ENCODE data around the gene TRAK1. TPM values are rescaled to one million over a fixed set of nuclear protein-coding genes. Genes with fewer than 3 reads are reported as not detected.

Gene TRAK1
- total RNA-seq, 1 experiment from 2014 or later: 7.1 TPM

DNA sequence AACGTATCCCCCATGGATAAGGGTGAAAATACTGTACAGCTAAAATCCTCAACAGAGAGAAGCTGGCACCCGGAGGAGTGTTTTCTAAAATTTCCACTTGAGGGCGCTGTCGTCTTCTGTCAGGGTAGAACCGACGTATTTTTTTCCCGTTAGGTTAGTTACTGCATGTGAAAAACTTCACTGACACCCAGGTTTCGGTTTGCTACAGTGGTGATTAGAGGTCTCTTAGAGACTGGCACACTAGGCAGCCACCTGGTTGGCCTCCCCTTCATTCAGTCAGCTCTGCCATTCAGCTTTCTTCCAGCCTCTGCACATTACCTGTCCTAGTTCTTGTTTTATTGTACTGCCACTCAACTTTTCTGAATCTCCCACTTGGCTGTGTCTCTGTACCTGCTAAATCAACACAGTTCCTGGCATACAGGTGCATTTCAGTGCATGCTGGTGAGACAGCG is 156.4 kb downstream of the TRAK1 start:
- Histone ChIP-seq H3K4me3 (no peak overlapping the region), H3K36me3 (no peaks in the 10 kb centered on the region), H3K9me3 (no peaks in the 10 kb centered on the region), H3K27me3 (no peaks in the 10 kb centered on the region)
- DNase-seq: peak; percentile 20

- Histone ChIP-seq H3K36me3 (no peaks in the 10 kb centered on the region), H3K27me3 (no peaks in the 10 kb centered on the region), H3K9me3 (no peaks in the 10 kb centered on the region), H3K4me3 (no peak overlapping the region)
- no peak for DNase-seq
Observed at GRCh38 chr3:42250761-42251160, 159.6 kb downstream of the TRAK1 start.

- Histone ChIP-seq H3K4me3 (no peak overlapping the region), H3K27me3 (no peaks in the 10 kb centered on the region), H3K9me3 (no peaks in the 10 kb centered on the region), H3K36me3 (no peaks in the 10 kb centered on the region)
- no peak for DNase-seq
Observed at GRCh38 chr3:42254566-42254965, 163.4 kb downstream of the TRAK1 start.

GRCh38 chr3:42256135-42256819 is 165.1 kb downstream of the TRAK1 start:
- DNase-seq: no peak
- H3K9me3 ChIP-seq: no peaks in the 10 kb centered on the region
- no peak overlapping the region for H3K4me3 ChIP-seq
- H3K36me3 ChIP-seq: no peaks in the 10 kb centered on the region
- H3K27me3 ChIP-seq: no peaks in the 10 kb centered on the region

DNA sequence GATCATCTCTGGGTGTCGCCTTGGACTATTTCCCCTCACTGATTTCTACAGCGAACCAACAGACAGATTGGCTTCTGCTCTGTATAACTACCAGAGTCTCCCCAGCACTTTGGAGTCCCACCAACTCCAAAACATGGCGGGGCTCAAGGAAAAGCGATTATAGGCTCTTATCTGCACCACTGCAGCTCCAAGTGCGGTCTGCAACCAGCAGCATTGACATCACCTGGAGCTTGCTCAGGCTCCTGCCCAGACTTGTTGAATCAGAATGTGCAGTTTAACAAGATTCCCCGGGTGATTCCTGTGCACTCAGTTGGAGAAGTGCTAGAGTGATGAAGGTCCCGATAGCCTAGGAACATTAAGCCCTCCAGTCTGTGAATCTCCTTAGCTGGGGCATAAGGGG is 165.8 kb downstream of the TRAK1 start:
- H3K9me3 ChIP-seq: no peaks in the 10 kb centered on the region
- DNase-seq: no peak

DNA sequence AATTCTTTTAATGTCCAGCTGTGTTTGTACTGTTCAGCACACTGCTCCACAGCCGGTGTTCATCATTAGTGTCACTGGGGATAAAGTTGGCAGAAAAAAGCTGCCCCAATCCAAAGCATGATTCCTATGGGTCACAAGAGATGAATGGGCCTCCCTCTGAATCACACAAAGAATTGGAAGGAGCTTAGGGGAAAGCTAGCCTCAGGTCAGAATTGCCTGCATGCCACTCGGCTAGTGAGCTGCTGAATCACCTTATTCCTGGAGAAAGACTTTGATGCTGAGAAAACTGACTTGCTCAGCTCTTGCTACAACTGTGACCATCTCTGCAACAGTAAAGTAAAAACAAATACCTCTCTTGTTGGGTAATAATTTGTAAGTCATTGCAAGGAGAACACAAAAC is 171.4 kb downstream of the TRAK1 start:
- no peaks in the 10 kb centered on the region for H3K36me3 ChIP-seq
- DNase-seq: peak; percentile 59
- no peaks in the 10 kb centered on the region for H3K9me3 ChIP-seq
- H3K27me3 ChIP-seq: peaks cover 17% of the 10 kb centered on the region
- no peak overlapping the region for H3K4me3 ChIP-seq

More for the DNA sequence above, 165.8 kb downstream of the TRAK1 start:
- Histone ChIP-seq H3K27me3 (no peaks in the 10 kb centered on the region), H3K4me3 (no peak overlapping the region), H3K36me3 (no peaks in the 10 kb centered on the region)

GRCh38 chr3:42263354-42264346 is 172.5 kb downstream of the TRAK1 start:
- peaks cover 17% of the 10 kb centered on the region for H3K27me3 ChIP-seq
- no peaks in the 10 kb centered on the region for H3K36me3 ChIP-seq
- no peak for DNase-seq
- no peaks in the 10 kb centered on the region for H3K9me3 ChIP-seq
- H3K4me3 ChIP-seq: no peak overlapping the region

GRCh38 chr3:42264399-42265058 is 173.4 kb downstream of the TRAK1 start:
- H3K27me3 ChIP-seq: peaks cover 17% of the 10 kb centered on the region
- no peak overlapping the region for H3K4me3 ChIP-seq
- H3K36me3 ChIP-seq: no peaks in the 10 kb centered on the region
- peak; percentile 59 for DNase-seq
- no peaks in the 10 kb centered on the region for H3K9me3 ChIP-seq

- DNase-seq: no peak
- Histone ChIP-seq H3K36me3 (no peaks in the 10 kb centered on the region), H3K4me3 (no peak overlapping the region), H3K9me3 (no peaks in the 10 kb centered on the region), H3K27me3 (peaks cover 17% of the 10 kb centered on the region)
Observed at GRCh38 chr3:42265059-42265991, 174.2 kb downstream of the TRAK1 start.

GRCh38 chr3:42266085-42266484 is 174.9 kb downstream of the TRAK1 start, which contains the start of gene CCK:
Gene CCK, minus strand, starts transcription at chr3:42266185. Its CDS starts 2,555 bp downstream, at chr3:42263630.
- no peak for DNase-seq
- peaks cover 17% of the 10 kb centered on the region for H3K27me3 ChIP-seq

GRCh38 chr3:42267878-42268277 is 176.7 kb downstream of the TRAK1 start:
- Histone ChIP-seq H3K4me3 (no peak overlapping the region), H3K27me3 (peaks cover 17% of the 10 kb centered on the region), H3K9me3 (no peaks in the 10 kb centered on the region), H3K36me3 (no peaks in the 10 kb centered on the region)
- DNase-seq: no peak

More at GRCh38 chr3:42266085-42266484, 174.9 kb downstream of the TRAK1 start, which contains the start of gene CCK:
- Histone ChIP-seq H3K9me3 (no peaks in the 10 kb centered on the region), H3K4me3 (no peak within 1 kb of the TSS), H3K36me3 (no peaks in the 10 kb centered on the region)

DNA sequence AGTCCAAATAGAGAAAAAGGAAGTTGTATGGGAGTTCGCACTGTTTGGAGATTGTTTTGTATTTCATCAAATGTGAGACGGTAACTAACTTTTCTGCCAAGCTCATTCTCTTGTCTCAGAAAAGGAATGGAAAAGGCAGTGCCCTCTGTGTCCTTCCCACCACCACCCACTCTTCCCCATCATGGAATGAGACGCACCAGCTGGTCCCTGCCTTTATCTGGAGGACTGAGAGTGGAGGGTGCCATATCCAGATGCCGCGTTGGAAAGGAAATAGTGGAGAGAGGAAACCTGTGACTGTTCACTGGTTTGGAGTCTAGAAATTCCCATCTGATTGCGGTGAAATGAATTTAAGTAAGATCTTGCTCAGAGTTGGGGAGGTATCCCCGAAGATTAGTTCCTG is 178.5 kb downstream of the TRAK1 start:
- H3K27me3 ChIP-seq: peaks cover 6% of the 10 kb centered on the region
- no peaks in the 10 kb centered on the region for H3K36me3 ChIP-seq
- H3K9me3 ChIP-seq: no peaks in the 10 kb centered on the region
- DNase-seq: no peak
- H3K4me3 ChIP-seq: no peak overlapping the region

GRCh38 chr3:42270561-42270960 is 179.4 kb downstream of the TRAK1 start:
- no peak for DNase-seq
- no peaks in the 10 kb centered on the region; the same call in 1 of the 2 replicates for H3K27me3 ChIP-seq
- no peaks in the 10 kb centered on the region for H3K36me3 ChIP-seq
- no peaks in the 10 kb centered on the region for H3K9me3 ChIP-seq
- H3K4me3 ChIP-seq: no peak overlapping the region

DNA sequence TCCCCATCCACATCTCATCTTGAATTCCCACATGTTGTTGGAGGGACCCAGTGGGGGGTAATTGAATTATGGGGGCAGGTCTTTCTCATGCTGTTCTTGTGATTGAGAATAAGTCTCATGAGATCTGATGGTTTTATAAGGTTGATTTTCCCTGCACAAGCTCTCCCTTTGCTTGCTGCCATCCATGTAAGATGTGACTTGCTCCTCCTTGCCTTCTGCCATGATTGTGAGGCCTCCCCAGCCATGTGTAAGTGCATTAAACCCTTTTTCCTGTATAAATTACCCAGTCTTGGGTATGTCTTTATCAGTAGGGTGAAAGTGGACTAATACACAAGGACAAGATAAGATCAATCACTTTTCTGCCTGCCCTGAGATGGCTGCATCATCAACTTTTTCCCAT is 180.6 kb downstream of the TRAK1 start:
- DNase-seq: no peak

DNA sequence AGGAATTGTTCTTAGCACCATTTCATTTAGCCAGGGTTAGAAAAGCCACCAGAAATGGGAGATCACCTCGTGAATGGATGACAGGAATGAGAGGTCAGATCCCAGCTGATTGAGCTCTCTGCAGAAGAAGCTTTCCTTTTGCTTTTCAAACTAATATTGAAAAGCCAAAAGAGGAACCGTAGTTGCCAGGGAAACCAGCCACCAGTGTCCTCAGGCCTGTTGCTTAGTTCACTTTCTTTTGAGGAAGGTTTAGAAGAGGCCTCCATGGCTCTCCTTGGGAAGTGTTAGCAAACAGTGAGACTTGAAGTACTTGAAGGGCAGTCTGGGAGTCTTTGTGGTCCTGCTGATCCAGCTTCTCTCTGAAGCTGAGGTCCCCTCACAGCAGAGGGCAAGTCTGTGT is 182.2 kb downstream of the TRAK1 start:
- DNase-seq: no peak
- H3K4me3 ChIP-seq: no peak overlapping the region
- H3K36me3 ChIP-seq: no peaks in the 10 kb centered on the region
- no peaks in the 10 kb centered on the region for H3K9me3 ChIP-seq
- no peaks in the 10 kb centered on the region for H3K27me3 ChIP-seq

More for the DNA sequence above, 180.6 kb downstream of the TRAK1 start:
- H3K27me3 ChIP-seq: no peaks in the 10 kb centered on the region
- H3K4me3 ChIP-seq: no peak overlapping the region
- H3K9me3 ChIP-seq: no peaks in the 10 kb centered on the region
- H3K36me3 ChIP-seq: no peaks in the 10 kb centered on the region

- H3K9me3 ChIP-seq: no peaks in the 10 kb centered on the region
- DNase-seq: no peak
- H3K27me3 ChIP-seq: no peaks in the 10 kb centered on the region
- H3K4me3 ChIP-seq: no peak overlapping the region
- no peaks in the 10 kb centered on the region for H3K36me3 ChIP-seq
Observed at GRCh38 chr3:42274266-42274665, 183.1 kb downstream of the TRAK1 start.
